ENCODE results near the gene IBA57.

Gene IBA57

GRCh38 chr1:228140724-228141225 lies 24.8 kb upstream of the IBA57 start:
- Mint-ChIP-seq H3K4me3 (peak overlapping the region; percentile 98), H3K27me3 (peaks cover 14% of the 10 kb centered on the region), H3K27ac (peak overlapping the region; percentile 98), H3K36me3 (peaks cover 28% of the 10 kb centered on the region), H3K9me3 (no peaks in the 10 kb centered on the region), H3K4me1 (peaks cover 40% of the 10 kb centered on the region)
- CTCF ChIA-PET: interaction anchor here (0.7 to 0.9 kb wide), 3 partner anchors 12 to 28 kb away, joined by 3 read pairs; no protein-coding TSS in a partner anchor
- no peak for DNase-seq

- Mint-ChIP-seq H3K4me1 (peaks cover 40% of the 10 kb centered on the region), H3K4me3 (peak overlapping the region; percentile 98), H3K27me3 (peaks cover 9% of the 10 kb centered on the region), H3K9me3 (no peaks in the 10 kb centered on the region), H3K27ac (peak overlapping the region; percentile 98), H3K36me3 (peaks cover 29% of the 10 kb centered on the region)
- peak; percentile 71 for DNase-seq
- CTCF ChIA-PET: interaction anchor here (1.1 kb wide), 1 partner anchor 24 kb away, joined by 3 read pairs; the partner anchor contains the start of gene IBA57
Observed at GRCh38 chr1:228141226-228142044, 24.2 kb upstream of the IBA57 start.

- CTCF ChIA-PET: interaction anchor here (1.1 kb wide), 1 partner anchor 23 kb away, joined by 3 read pairs; the partner anchor contains the start of gene IBA57
- H3K9me3 Mint-ChIP-seq: no peaks in the 10 kb centered on the region
- H3K27ac Mint-ChIP-seq: peak overlapping the region; percentile 98
- no peak for DNase-seq
- H3K27me3 Mint-ChIP-seq: peaks cover 9% of the 10 kb centered on the region
- H3K36me3 Mint-ChIP-seq: peaks cover 29% of the 10 kb centered on the region
- H3K4me3 Mint-ChIP-seq: peak overlapping the region; percentile 98
- H3K4me1 Mint-ChIP-seq: peaks cover 40% of the 10 kb centered on the region
Observed at GRCh38 chr1:228142155-228142691, 23.4 kb upstream of the IBA57 start.

- H3K4me3 Mint-ChIP-seq: peak overlapping the region; percentile 98
Observed at GRCh38 chr1:228142701-228143136, 22.9 kb upstream of the IBA57 start.

GRCh38 chr1:228143480-228144192 lies 22.0 kb upstream of the IBA57 start:
- Mint-ChIP-seq H3K4me3 (peak overlapping the region; percentile 98), H3K9me3 (no peaks in the 10 kb centered on the region), H3K27ac (peak overlapping the region; percentile 98), H3K27me3 (peaks cover 4% of the 10 kb centered on the region), H3K4me1 (peaks cover 40% of the 10 kb centered on the region), H3K36me3 (peaks cover 28% of the 10 kb centered on the region)
- DNase-seq: no peak
- CTCF ChIA-PET: interaction anchor here (1.1 kb wide), 1 partner anchor 22 kb away, joined by 4 read pairs; the partner anchor contains the start of gene IBA57

More at GRCh38 chr1:228142701-228143136, 22.9 kb upstream of the IBA57 start:
- Mint-ChIP-seq H3K27me3 (peaks cover 5% of the 10 kb centered on the region), H3K36me3 (peaks cover 29% of the 10 kb centered on the region), H3K9me3 (no peaks in the 10 kb centered on the region), H3K4me1 (peaks cover 40% of the 10 kb centered on the region), H3K27ac (peak overlapping the region; percentile 98)
- no peak for DNase-seq
- CTCF ChIA-PET: interaction anchor here (1.1 kb wide), 1 partner anchor 23 kb away, joined by 3 read pairs; the partner anchor contains the start of gene IBA57

- DNase-seq: no peak
- Mint-ChIP-seq H3K36me3 (peaks cover 28% of the 10 kb centered on the region), H3K4me3 (no peak overlapping the region), H3K27me3 (peaks cover 4% of the 10 kb centered on the region), H3K9me3 (no peaks in the 10 kb centered on the region), H3K27ac (peak overlapping the region; percentile 98), H3K4me1 (peaks cover 39% of the 10 kb centered on the region)
- CTCF ChIA-PET: interaction anchor here (1.1 kb wide), 1 partner anchor 21 kb away, joined by 4 read pairs; the partner anchor contains the start of gene IBA57
Observed at GRCh38 chr1:228144193-228144992, 21.2 kb upstream of the IBA57 start.

- CTCF ChIA-PET: no interaction called here
- DNase-seq: no peak
- Mint-ChIP-seq H3K4me3 (no peak overlapping the region), H3K27ac (no peak overlapping the region), H3K4me1 (peaks cover 35% of the 10 kb centered on the region), H3K36me3 (peaks cover 28% of the 10 kb centered on the region), H3K9me3 (no peaks in the 10 kb centered on the region), H3K27me3 (no peaks in the 10 kb centered on the region)
Observed at GRCh38 chr1:228144993-228145343, 20.6 kb upstream of the IBA57 start.

GRCh38 chr1:228145463-228146416 lies 19.9 kb upstream of the IBA57 start:
- Mint-ChIP-seq H3K4me1 (peaks cover 35% of the 10 kb centered on the region), H3K27me3 (no peaks in the 10 kb centered on the region), H3K36me3 (peaks cover 28% of the 10 kb centered on the region), H3K4me3 (no peak overlapping the region), H3K27ac (peak overlapping the region; percentile 24), H3K9me3 (no peaks in the 10 kb centered on the region)
- no peak for DNase-seq
- CTCF ChIA-PET: no interaction called here

- DNase-seq: no peak
- CTCF ChIA-PET: no interaction called here
- peak overlapping the region; percentile 24 for H3K27ac Mint-ChIP-seq
Observed at GRCh38 chr1:228146417-228147150, 19.0 kb upstream of the IBA57 start.

GRCh38 chr1:228147151-228147693 lies 18.4 kb upstream of the IBA57 start:
- no peak overlapping the region for H3K4me3 Mint-ChIP-seq
- peaks cover 19% of the 10 kb centered on the region for H3K36me3 Mint-ChIP-seq
- H3K27ac Mint-ChIP-seq: no peak overlapping the region
- H3K4me1 Mint-ChIP-seq: peaks cover 23% of the 10 kb centered on the region
- no peak for DNase-seq
- CTCF ChIA-PET: no interaction called here
- no peaks in the 10 kb centered on the region for H3K27me3 Mint-ChIP-seq
- no peaks in the 10 kb centered on the region for H3K9me3 Mint-ChIP-seq

More at GRCh38 chr1:228146417-228147150, 19.0 kb upstream of the IBA57 start:
- peaks cover 22% of the 10 kb centered on the region for H3K36me3 Mint-ChIP-seq
- H3K27me3 Mint-ChIP-seq: no peaks in the 10 kb centered on the region
- peaks cover 29% of the 10 kb centered on the region for H3K4me1 Mint-ChIP-seq
- no peak overlapping the region for H3K4me3 Mint-ChIP-seq
- H3K9me3 Mint-ChIP-seq: no peaks in the 10 kb centered on the region

- Mint-ChIP-seq H3K9me3 (no peaks in the 10 kb centered on the region), H3K27me3 (no peaks in the 10 kb centered on the region), H3K4me1 (peaks cover 18% of the 10 kb centered on the region), H3K36me3 (peaks cover 14% of the 10 kb centered on the region), H3K27ac (no peak overlapping the region), H3K4me3 (no peak overlapping the region)
- CTCF ChIA-PET: no interaction called here
- DNase-seq: no peak
Observed at GRCh38 chr1:228147768-228148167, 17.8 kb upstream of the IBA57 start.

Measured in activated naive CD4-positive, alpha-beta T cell treated with anti-CD3 and anti-CD28 coated beads, Interleukin-2, amount 10 ng/mL, durations not matched to agents 7 days and 5 days (primary cell).